Right atrium auricular region (tissue), 2 donors: ENCODE measurements around the gene SS18L1. TPM values are rescaled to one million over a fixed set of nuclear protein-coding genes. Genes with fewer than 3 reads are reported as not detected.

Experiments
- DNase-seq: peaks from one replicate; pipeline ENCODE4 v3.0.0-alpha.2; 2019; ENCODE audit warnings: low spot score
- H3K27ac ChIP-seq, 2 donors: fragments of 200-600 bp; sonication (generic); 1 replicate in 1 of 2; 2 replicates in 1 of 2; pipeline ENCODE4 v1.5.1; 2016 to 2019
- H3K27me3 ChIP-seq, 2 donors: fragments of 200-600 bp; sonication (generic); one replicate each; pipeline versions ENCODE4 v1.5.1 to v1.6.0; 2017 to 2019
- H3K36me3 ChIP-seq: fragments of 200-600 bp; sonication (generic); one replicate; pipeline ENCODE4 v1.5.1; 2016
- H3K4me1 ChIP-seq, 2 donors: fragments of 200-600 bp; sonication (generic); one replicate each; pipeline versions ENCODE4 v1.5.1 to v1.6.0; 2017 to 2019
- H3K4me3 ChIP-seq, 2 donors: fragments of 200-600 bp; sonication (generic); 1 replicate in 1 of 2; 2 replicates in 1 of 2; pipeline ENCODE4 v1.5.1; 2017 to 2019; ENCODE audit warnings: mild to moderate bottlenecking in 1 of 2, moderate library complexity in 1 of 2
- H3K9me3 ChIP-seq, 2 donors: fragments of 200-600 bp; sonication (generic); one replicate each; pipeline ENCODE4 v1.5.1; 2019
- CTCF ChIP-seq, 2 donors: fragments of 200-600 bp; sonication (generic); IDR thresholded peaks; one replicate each; pipeline ENCODE4 v1.5.1; 2019; ENCODE audit warnings: antibody characterized with exemption in 2 of 2
- total RNA-seq, 2 donors: library from RNA; depleted of rRNA; stranded (reverse); fragments of >200 nt; gene quantifications; one replicate each; pipeline ENCODE4 v1.1.0, GENCODE V29; 2016

Gene SS18L1
- total RNA-seq, 2 donors from 2014 or later: 8.3 to 9.0 TPM

DNA sequence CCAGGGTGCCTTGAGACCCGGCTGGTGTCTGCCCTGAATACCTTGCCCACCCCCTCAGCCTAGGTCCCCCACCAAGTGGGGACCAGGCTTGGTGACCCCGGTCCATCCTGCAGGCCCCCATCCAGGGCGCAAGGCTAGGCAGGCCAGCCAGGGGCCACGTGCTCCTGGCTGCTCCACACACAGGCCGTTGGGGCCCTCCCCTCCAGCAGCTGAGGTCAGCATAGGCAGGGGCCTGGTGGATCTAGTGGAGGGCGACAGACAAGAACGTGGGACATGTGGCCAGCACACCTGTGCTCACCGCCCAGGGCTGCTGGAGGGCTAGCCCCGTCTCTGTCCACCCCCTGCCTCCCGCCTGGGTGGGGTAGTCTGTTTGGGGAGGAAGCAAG is 84.0 kb downstream of the SS18L1 start:
- Histone ChIP-seq H3K27me3 (no peaks in the 10 kb centered on the region), H3K27ac (no peak overlapping the region), H3K4me1 (no peaks in the 10 kb centered on the region), H3K4me3 (no peak overlapping the region), H3K36me3 (no peaks in the 10 kb centered on the region), H3K9me3 (no peaks in the 10 kb centered on the region)
- DNase-seq: no peak
- TF ChIP-seq CTCF (IDR thresholded peaks at IDR 0.05): no peak

DNA sequence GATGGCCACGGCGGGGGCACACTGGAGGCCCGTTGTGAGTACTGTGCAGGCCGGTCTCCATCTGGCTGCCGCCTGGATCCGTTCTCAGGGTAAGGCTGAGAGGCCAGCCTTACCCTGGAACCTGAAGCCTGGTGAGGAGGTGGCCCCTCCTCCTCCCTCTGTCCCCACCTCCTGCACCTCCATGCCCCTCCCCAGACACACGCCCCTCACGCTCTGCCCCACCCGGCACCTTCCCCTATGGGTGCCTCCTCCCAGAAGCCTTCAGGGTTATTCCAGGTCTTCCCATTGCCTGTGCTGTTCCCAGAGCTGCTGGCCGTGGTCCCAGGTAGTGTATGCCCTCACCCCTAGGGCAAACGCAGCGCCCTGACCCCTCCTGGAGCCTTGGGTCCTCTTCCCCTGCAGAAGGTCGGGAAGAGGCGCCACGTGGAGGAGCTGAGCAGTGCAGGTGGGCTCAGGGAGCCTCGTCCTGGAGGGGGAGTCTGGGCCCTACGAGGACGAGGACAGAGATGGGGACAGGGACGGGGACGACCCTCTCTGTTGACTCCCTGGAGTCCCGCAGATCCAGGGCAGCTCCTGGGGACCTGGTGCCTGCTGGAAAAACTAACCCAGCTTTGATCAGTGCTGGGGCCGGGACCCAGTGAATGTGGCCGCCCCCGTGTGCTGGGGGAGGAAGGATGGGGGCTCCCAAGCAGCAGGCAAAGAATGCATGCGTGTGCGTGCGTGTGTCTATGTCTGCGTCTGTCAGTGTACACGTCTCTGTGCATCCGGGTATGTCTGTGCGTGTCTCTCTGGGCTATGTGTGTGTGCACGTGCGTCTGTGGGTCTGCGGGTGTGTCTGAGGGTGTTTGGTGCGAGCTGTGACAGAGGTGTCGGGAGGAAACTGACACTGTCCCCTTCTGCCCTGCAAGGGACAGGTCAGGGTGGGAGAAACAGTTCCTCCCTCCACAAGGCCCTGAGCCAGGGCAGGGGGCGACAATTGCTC is 84.7 kb downstream of the SS18L1 start:
- Histone ChIP-seq H3K27ac (no peak overlapping the region), H3K36me3 (no peaks in the 10 kb centered on the region), H3K4me3 (no peak overlapping the region), H3K9me3 (no peaks in the 10 kb centered on the region), H3K27me3 (no peaks in the 10 kb centered on the region), H3K4me1 (peaks cover 0 to 7% of the 10 kb centered on the region in 2 donors)
- no peak for DNase-seq
- TF ChIP-seq CTCF (IDR thresholded peaks at IDR 0.05): no peak

DNA sequence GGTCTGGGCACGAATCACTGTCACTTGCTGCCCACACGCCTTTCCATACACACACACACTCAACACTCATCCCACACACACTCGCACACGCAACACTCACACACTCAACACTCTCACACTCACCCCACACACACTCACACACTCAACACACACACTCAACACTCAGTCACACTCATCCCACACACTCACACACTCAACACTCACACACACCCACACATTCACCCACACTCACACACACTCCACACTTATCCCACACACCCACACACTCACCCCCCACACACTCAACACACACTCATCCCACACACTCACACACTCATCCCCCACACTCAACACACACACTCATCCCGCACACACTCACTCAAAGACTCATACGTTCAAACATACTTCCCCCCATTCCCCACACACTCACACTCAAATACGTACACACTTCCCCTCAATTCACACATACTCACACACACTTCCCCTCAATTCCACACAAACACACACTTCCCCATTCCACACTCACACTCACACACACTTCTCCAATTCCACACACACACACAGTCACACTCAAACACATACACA is 85.5 kb downstream of the SS18L1 start:
- no peak for TF ChIP-seq CTCF (IDR thresholded peaks at IDR 0.05)
- H3K4me1 ChIP-seq: peaks cover 0 to 13% of the 10 kb centered on the region in 2 donors
- no peaks in the 10 kb centered on the region for H3K9me3 ChIP-seq
- H3K27me3 ChIP-seq: no peaks in the 10 kb centered on the region
- no peak for DNase-seq
- H3K27ac ChIP-seq: no peak overlapping the region
- H3K36me3 ChIP-seq: no peaks in the 10 kb centered on the region
- H3K4me3 ChIP-seq: no peak overlapping the region

DNA sequence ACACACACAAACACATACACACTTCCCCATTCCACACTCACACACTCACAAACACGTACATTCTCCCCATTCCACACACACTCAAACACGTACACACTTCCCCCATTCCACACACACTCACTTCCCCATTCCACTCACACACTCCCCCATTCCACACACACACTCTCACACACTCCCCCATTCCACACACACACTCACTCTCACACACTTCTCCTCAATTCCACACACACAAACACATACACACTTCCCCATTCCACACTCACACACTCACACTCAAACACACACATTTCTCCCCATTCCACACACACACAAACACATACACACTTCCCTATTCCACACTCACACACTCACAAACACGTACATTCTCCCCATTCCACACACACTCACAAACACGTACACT is 86.1 kb downstream of the SS18L1 start:
- Histone ChIP-seq H3K27me3 (no peaks in the 10 kb centered on the region), H3K4me1 (peaks cover 0 to 19% of the 10 kb centered on the region in 2 donors), H3K27ac (no peak overlapping the region), H3K36me3 (no peaks in the 10 kb centered on the region), H3K9me3 (no peaks in the 10 kb centered on the region), H3K4me3 (no peak overlapping the region)
- no peak for TF ChIP-seq CTCF (IDR thresholded peaks at IDR 0.05)
- no peak for DNase-seq

GRCh38 chr20:62230276-62230675 is 86.7 kb downstream of the SS18L1 start:
- TF ChIP-seq CTCF (IDR thresholded peaks at IDR 0.05): no peak
- Histone ChIP-seq H3K4me3 (no peak overlapping the region), H3K36me3 (no peaks in the 10 kb centered on the region), H3K4me1 (peaks cover 0 to 19% of the 10 kb centered on the region in 2 donors), H3K9me3 (no peaks in the 10 kb centered on the region), H3K27ac (no peak overlapping the region), H3K27me3 (no peaks in the 10 kb centered on the region)
- no peak for DNase-seq
